ENCODE data around the gene SV2C.
"Not testable (repeated sequence)": the region's sequence is repeated elsewhere in the genome, so short reads cannot be mapped to it uniquely, and the experiment has no call there.

SV2C gene

DNA sequence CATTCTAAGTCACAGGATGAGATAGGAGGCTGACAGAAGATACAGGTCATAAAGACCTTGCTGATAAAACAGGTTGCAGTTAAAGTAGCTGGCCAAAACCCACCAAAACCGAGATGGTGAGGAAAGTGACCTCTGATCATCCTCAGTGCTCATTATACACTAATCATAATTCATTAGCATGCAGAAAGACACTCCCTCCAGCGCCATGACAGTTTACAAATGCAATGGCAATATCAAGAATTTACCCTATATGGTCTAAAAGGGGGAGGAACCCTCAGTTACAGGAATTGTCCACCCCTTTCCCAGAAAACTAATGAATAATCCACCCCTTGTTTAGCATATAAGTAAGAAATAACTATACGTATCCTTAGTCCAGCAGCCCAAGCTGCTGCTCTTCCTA lies 256.7 kb downstream of the SV2C start:
- no peak for DNase-seq (ENCODE audit: low spot score)

DNA sequence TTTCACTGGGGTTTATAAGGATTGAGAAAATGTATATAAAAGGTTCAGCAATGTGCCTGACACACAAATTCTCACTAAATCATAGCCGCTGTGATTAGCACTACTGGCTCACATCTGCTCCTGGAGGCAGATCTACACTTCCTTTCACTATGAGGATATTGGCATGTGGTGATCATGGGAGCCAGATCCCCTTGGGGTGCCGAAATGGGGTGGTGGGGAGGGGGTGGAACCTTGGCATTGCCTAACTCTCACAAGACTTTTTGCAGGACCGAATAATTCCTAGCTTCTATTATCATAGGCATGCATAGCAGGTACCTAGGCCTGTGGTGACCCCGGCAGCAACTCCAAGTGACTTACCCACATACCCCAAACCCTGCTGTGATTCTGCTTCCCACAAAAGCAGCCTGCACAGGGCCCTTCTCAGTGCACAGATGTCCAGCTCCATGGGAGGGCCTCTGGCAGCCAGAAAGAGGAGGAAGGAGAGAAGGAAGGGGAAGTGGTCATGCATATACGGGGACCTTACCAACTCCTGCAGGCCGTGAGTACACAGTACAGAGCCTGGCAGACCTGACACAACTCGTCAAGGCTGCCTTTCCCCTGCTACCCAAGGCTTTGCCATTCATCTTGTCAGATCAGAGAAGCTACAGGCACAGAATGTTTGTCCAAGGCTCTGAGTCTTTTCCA lies 258.6 kb downstream of the SV2C start:
- DNase-seq (ENCODE audit: low spot score), result no peak

- no peak for DNase-seq (ENCODE audit: low spot score)
These were observed 259.3 kb downstream of the SV2C start for GRCh38 chr5:76342474-76342873.

DNA sequence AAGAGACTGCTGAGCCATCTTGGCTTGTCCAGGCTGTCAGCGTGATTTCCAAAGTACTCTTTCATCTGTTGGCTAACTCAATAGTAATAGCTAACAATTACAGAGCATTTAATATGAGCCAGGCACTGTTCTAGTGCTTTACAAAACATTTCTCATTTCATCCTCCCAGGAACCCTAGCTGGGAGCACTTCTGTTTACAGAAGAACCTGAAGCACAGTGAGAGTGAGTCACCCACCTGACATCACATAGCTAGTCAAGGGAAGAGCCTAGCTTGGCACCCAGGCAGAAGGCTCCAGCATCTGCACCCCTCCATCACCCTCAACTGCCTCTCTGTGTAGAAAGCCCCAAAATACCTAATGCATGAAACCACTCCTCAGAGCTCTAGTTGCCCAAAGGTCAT lies 262.4 kb downstream of the SV2C start:
- no peak for DNase-seq (ENCODE audit: low spot score)

DNA sequence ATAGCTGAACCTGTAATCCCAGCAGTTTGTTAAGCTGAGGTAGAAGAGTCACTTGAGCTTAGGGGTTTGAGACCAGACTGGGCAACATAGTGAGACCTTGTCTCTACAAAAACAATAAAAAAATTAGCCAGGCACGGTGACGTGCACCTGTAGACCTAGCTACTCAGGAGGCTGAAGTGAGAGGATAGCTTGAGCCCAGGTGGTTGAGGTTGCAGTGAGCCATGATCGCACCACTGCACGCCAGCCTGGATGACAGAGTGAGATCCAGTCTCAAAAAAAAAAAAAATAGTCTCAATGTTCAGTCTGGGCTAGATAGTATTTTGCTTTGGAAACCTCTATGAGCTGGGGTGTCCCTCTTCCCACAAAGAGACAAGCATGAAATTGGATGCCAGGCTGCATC lies 268.0 kb downstream of the SV2C start:
- no peak for DNase-seq (ENCODE audit: low spot score)

DNA sequence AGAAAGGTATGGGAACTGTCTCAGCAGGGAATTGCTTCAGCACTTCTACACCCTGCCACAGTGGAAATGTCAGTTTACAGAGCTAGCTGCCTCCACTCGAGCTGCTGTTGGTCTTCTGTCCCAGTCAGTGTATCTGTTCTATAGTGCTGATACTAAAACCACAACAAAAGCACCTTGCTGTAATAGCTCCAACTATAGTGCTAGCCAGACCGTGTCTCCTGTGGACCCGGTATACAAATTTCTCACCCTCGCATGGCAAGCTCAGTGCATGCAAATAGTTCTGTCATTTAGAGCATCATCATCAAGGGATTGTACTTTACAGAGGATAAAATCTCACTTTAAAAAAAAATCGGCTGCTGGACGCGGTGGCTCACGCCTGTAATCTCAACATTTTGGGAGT lies 268.4 kb downstream of the SV2C start:
- DNase-seq (ENCODE audit: low spot score), result no peak

GRCh38 chr5:76356887-76357286 lies 273.7 kb downstream of the SV2C start:
- no peak for DNase-seq (ENCODE audit: low spot score)

- DNase-seq (ENCODE audit: low spot score), result no peak
These were observed 280.4 kb downstream of the SV2C start for GRCh38 chr5:76363352-76364225.

GRCh38 chr5:76364226-76364589 lies 281.0 kb downstream of the SV2C start:
- no peak for DNase-seq (ENCODE audit: low spot score)

- no peak for DNase-seq (ENCODE audit: low spot score)
These were observed 282.4 kb downstream of the SV2C start for GRCh38 chr5:76365561-76365960.

GRCh38 chr5:76366596-76366995 lies 283.4 kb downstream of the SV2C start:
- no peak for DNase-seq (ENCODE audit: low spot score)

DNA sequence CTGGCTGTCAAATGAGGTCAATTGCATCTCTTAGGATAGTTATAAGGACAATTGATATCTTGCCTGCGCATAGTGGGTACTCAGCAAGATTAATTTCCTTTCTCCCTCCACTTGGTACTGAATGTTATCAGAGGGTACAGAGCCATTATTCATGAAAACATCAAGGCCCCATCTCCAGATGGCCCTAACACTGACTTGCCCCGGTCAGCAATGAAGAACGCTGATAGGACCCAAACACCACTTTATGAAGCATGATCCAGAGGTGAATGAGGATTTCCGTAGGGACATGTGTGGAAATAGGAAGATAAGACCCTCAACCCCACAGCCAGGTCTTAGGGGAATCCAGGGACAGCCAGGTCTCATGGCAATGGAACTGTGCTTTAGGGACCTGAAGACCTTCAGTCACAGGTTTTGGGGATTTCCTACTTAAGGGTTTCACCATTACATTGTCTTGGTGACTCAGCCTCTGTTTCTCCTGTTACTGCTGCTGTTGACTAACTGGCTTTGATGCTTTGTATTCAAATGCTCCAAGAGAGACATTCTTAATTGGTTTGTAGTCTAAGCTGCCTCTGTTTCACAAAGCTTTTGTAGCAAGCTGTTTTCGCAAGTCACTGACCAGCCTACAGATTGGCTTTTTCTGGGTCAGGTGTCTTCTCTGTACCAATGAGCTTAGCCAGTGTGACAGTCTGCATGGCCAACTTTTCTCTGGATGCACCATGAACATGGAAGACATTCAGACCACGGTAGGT lies 284.6 kb downstream of the SV2C start:
- DNase-seq (ENCODE audit: low spot score), result peak; percentile 53

DNA sequence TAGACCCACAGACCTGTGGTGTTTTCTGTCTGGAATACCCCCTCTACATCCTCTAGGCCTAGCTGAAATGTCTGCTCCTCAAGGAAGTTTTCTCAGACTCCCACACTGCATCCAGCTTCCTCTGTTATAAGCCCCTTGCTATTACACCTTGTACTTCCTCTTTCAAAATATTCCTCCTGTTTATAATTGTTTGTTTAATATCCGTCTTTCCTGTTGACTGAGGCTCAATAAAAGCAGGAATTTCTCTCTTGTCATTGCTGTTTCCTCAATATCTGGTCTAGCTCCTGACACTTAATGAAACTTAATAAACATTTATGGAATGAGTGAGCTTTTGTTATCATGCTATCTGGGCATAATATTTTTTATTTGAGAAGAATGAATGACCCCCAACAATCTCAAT lies 285.8 kb downstream of the SV2C start:
- no peak for DNase-seq (ENCODE audit: low spot score)

- not testable (repeated sequence) for DNase-seq (ENCODE audit: low spot score)
These were observed 286.5 kb downstream of the SV2C start for GRCh38 chr5:76369668-76370067.

- DNase-seq (ENCODE audit: low spot score), result no peak
These were observed 288.8 kb downstream of the SV2C start for GRCh38 chr5:76371960-76372322.

- DNase-seq (ENCODE audit: low spot score), result no peak
These were observed 289.3 kb downstream of the SV2C start for GRCh38 chr5:76372323-76373054.

- DNase-seq (ENCODE audit: low spot score), result no peak
These were observed 293.1 kb downstream of the SV2C start for GRCh38 chr5:76376148-76376865.

- DNase-seq (ENCODE audit: low spot score), result no peak
These were observed 293.7 kb downstream of the SV2C start for GRCh38 chr5:76376866-76377230.

- DNase-seq (ENCODE audit: low spot score), result no peak
These were observed 295.2 kb downstream of the SV2C start for GRCh38 chr5:76378355-76378754.

DNA sequence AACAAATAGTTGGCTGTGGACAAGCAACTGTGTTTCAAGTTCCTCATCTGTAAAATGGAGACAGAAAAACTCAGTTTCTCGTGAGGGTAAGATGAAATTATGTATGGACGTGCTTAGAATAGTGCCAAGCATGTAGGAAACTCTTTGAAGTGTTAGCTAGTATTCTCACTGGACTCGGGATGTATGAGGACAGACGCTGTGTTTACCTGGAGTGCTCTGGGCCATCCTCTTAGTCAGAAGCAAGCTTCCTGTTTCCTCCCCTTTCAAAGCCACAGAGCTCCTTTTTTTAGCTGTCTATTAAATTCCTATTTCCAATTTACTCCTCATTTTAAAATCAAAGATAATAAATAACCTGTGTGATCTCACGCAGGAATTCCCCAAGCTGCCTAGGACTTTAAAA lies 296.1 kb downstream of the SV2C start:
- no peak for DNase-seq (ENCODE audit: low spot score)

DNA sequence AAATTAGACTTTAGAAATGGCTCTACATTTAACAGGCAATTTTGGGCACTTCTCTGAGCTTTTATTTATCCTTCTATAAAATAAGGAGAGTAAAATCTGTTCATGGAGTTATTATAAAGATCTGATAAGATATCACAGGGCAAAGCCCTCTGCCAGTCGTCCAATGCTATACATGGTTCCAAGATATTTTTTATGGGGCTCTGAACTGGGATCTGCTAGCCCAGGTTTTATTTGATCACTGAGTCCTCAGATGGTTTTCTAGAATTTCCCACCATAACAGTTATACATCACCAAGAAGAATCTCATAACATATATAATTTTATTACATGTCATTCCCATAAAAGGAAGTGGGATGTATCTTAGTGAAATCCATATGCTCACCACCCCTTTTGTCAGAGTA lies 296.7 kb downstream of the SV2C start:
- no peak for DNase-seq (ENCODE audit: low spot score)

All from activated CD4-positive, alpha-beta T cell treated with anti-CD3 and anti-CD28 coated beads, Interleukin-2, Interleukin-4, amounts not matched to agents 100 ng/mL and 50 ng/mL, durations not matched to agents 16 hours and 8 hours (primary cell).